Muscle of back (tissue), 11 donors: ENCODE measurements around the gene DTYMK. TPM values are rescaled to one million over a fixed set of nuclear protein-coding genes. Genes with fewer than 3 reads are reported as not detected.

ENCODE experiments used
- DNase-seq, 3 donors: peaks; one replicate each; pipeline versions ENCODE4 v3.0.0 to v3.0.0-alpha.2; 2013
- polyA plus RNA-seq, 10 donors: library from polyadenylated mRNA; unstranded; fragments of 120-200 nt; gene quantifications; one replicate each; pipeline ENCODE4 v1.2.1, GENCODE V29; 2013; ENCODE audit not compliant: insufficient read length in 10 of 10

The DTYMK gene
- polyA plus RNA-seq, 10 donors = 21.9 to 33.4 (median 24.0) TPM

DNA sequence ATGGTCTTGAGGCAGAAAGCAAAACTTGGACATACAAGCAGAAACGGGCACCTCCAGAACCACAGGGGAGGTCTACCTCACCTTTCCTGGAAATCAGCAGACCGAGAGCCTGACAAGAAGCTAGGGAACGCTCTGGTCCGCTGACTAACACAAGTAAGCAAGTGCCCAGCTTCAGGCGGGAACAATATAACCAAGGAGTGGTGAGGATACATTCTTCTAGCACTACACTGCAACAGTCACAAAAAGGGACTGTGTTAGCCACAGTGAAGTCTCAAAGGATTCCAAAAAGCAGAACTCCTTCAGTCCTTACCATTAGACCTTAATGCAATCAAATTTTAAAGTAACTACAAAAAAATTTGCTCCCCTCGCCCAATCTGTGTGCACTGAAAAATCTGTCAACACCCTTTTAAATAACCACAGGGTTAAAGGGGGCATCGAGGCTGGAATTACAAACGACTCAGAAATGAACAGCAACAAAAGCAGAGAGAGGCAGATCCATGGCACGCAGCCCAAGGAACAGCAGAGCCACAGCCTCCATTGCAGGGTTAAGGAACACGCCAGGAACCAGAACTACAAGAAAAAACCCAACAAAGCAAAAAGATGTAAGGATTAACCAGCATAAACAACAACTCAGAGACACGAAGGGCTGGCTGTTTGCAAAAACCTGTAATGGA lies 56.7 kb downstream of the DTYMK start:
- DNase-seq = no peak

DNA sequence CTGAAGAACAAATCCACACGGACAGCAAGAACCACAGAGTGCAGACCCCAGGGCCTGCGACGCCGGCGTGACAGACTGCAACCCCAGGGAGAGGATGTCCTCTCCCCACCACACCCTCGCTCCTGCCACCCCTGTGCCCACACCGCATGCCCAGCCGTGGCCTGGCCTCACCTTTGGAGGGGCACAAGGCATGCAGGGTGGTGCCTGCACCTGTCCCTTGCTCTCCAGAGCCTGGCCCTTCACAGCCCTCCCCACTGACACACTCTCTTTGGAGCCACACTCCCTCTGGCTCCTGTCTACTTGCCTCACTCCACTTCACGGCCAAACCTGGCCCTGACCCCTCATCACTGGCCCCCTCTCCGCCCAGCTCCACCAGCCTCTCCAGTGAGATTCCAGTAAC lies 58.9 kb downstream of the DTYMK start:
- no peak for DNase-seq

Other genes starting within 250 kb of the DTYMK start
- gene STK25, start 178.2 kb downstream of the DTYMK start, polyA plus RNA-seq = 100 to 1,000 TPM; 242 to 298 (median 267) TPM
- 10 to 100 TPM; 41.3 to 61.7 (median 52.5) TPM for gene BOK, start 128.1 kb downstream of the DTYMK start, polyA plus RNA-seq
- 10 to 100 TPM; 36.7 to 43.5 (median 39.1) TPM for gene THAP4, start 49.7 kb downstream of the DTYMK start, polyA plus RNA-seq
- gene ATG4B, start 49.1 kb downstream of the DTYMK start, polyA plus RNA-seq = 10 to 100 TPM; 41.8 to 67.7 (median 51.1) TPM
- gene ING5, start 15.2 kb upstream of the DTYMK start, polyA plus RNA-seq = 10 to 100 TPM; 15.9 to 31.1 (median 21.5) TPM
- 10 to 100 TPM; 15.2 to 32.4 (median 18.1) TPM for gene D2HGDH, start 47.8 kb upstream of the DTYMK start, polyA plus RNA-seq
- gene GAL3ST2, start 90.0 kb upstream of the DTYMK start, polyA plus RNA-seq = under 1 TPM in 3 of 10 donors, not detected in 7; 0.15 to 0.26 (median 0.17) TPM
- gene NEU4, start 122.4 kb upstream of the DTYMK start, polyA plus RNA-seq = 1 to 10 TPM; 3.0 to 8.5 (median 4.5) TPM
- gene PDCD1, start 172.1 kb upstream of the DTYMK start, polyA plus RNA-seq = under 1 TPM in 8 of 10 donors, not detected in 2; 0.08 to 0.70 (median 0.15) TPM
- gene RTP5, start 182.9 kb upstream of the DTYMK start, polyA plus RNA-seq = under 1 TPM in 3 of 10 donors, not detected in 7; 0.05 to 0.12 (median 0.07) TPM